ENCODE measurements around the gene IVD. TPM values are rescaled to one million over a fixed set of nuclear protein-coding genes. Genes with fewer than 3 reads are reported as not detected.

Gene IVD
- total and polyA plus RNA-seq, 4 donors: 40.3 to 156 (median 94.4) TPM

- H3K27me3 ChIP-seq (ENCODE audit: control insufficient read depth in 4 of 4, insufficient read depth in 4 of 4, low read length in 3 of 4): no peaks in the 10 kb centered on the region
Measured at GRCh38 chr15:40425681-40426080, 20.1 kb downstream of the IVD start.

More at GRCh38 chr15:40425681-40426080, 20.1 kb downstream of the IVD start:
- Histone ChIP-seq H3K9me3 (ENCODE audit: control insufficient read depth in 4 of 4, low read length in 3 of 4) (no peaks in the 10 kb centered on the region), H3K4me3 (ENCODE audit: low read depth in 1 of 3, low read length in 3 of 3) (no peak overlapping the region), H3K4me1 (ENCODE audit: control insufficient read depth in 4 of 4, insufficient read depth in 4 of 4, low read length in 3 of 4) (peaks cover under 1 to 15% (median 14%) of the 10 kb centered on the region in 4 donors), H3K36me3 (ENCODE audit: control insufficient read depth in 4 of 4, insufficient read depth in 3 of 4, low read depth in 1 of 4, low read length in 3 of 4) (no peaks in the 10 kb centered on the region), H3K27ac (ENCODE audit: low read depth in 1 of 2, low read length in 2 of 2) (no peak overlapping the region), H3K9ac (ENCODE audit: low read depth in 1 of 2, low read length in 2 of 2) (no peak overlapping the region)
- 95% methylated on average over 5 of the region's 5 CpGs for WGBS
- TF ChIP-seq, protein P1, sequence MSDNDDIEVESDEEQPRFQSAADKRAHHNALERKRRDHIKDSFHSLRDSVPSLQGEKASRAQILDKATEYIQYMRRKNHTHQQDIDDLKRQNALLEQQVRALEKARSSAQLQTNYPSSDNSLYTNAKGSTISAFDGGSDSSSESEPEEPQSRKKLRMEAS (IDR thresholded peaks at IDR 0.05): no peak
- TF ChIP-seq NR2F2 (IDR thresholded peaks at IDR 0.05) (no peak), EGR1 (IDR thresholded peaks at IDR 0.05; ENCODE audit: low read depth in 2 of 2) (no peak), RAD21 (IDR thresholded peaks at IDR 0.05) (no peak), GABPA (IDR thresholded peaks at IDR 0.05 in 1 of 2, conservative IDR thresholded peaks at IDR 0.05 in 1 of 2) (no peak), TAF1 (conservative IDR thresholded peaks at IDR 0.05) (no peak), CTCF (IDR thresholded peaks at IDR 0.05; ENCODE audit: low read depth, low read length, missing input control) (no peak), JUND (IDR thresholded peaks at IDR 0.05) (no peak), FOXA1 (IDR thresholded peaks at IDR 0.05) (no peak), HNF4G (IDR thresholded peaks at IDR 0.05) (no peak), FOXA2 (IDR thresholded peaks at IDR 0.05) (no peak), ZBTB33 (IDR thresholded peaks at IDR 0.05) (no peak), RXRA (IDR thresholded peaks at IDR 0.05) (no peak), HNF4A (conservative IDR thresholded peaks at IDR 0.05) (no peak), SP1 (IDR thresholded peaks at IDR 0.05) (no peak), YY1 (IDR thresholded peaks at IDR 0.05) (no peak)
- TF ChIP-seq, protein P2, sequence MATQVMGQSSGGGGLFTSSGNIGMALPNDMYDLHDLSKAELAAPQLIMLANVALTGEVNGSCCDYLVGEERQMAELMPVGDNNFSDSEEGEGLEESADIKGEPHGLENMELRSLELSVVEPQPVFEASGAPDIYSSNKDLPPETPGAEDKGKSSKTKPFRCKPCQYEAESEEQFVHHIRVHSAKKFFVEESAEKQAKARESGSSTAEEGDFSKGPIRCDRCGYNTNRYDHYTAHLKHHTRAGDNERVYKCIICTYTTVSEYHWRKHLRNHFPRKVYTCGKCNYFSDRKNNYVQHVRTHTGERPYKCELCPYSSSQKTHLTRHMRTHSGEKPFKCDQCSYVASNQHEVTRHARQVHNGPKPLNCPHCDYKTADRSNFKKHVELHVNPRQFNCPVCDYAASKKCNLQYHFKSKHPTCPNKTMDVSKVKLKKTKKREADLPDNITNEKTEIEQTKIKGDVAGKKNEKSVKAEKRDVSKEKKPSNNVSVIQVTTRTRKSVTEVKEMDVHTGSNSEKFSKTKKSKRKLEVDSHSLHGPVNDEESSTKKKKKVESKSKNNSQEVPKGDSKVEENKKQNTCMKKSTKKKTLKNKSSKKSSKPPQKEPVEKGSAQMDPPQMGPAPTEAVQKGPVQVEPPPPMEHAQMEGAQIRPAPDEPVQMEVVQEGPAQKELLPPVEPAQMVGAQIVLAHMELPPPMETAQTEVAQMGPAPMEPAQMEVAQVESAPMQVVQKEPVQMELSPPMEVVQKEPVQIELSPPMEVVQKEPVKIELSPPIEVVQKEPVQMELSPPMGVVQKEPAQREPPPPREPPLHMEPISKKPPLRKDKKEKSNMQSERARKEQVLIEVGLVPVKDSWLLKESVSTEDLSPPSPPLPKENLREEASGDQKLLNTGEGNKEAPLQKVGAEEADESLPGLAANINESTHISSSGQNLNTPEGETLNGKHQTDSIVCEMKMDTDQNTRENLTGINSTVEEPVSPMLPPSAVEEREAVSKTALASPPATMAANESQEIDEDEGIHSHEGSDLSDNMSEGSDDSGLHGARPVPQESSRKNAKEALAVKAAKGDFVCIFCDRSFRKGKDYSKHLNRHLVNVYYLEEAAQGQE (IDR thresholded peaks at IDR 0.05): no peak
- TF ChIP-seq, protein P3, sequence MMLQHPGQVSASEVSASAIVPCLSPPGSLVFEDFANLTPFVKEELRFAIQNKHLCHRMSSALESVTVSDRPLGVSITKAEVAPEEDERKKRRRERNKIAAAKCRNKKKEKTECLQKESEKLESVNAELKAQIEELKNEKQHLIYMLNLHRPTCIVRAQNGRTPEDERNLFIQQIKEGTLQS (IDR thresholded peaks at IDR 0.05): no peak
- no peak for DNase-seq (ENCODE audit: low spot score)

Measured in liver (tissue), 9 donors.